ENCODE measurements around the gene SLC10A1.

- TF ChIP-seq CTCF (IDR thresholded peaks at IDR 0.05), result no peak
- TF ChIP-seq POLR2A (IDR thresholded peaks at IDR 0.05), result no peak
Observed at GRCh38 chr14:69804902-69805301, 7.9 kb upstream of the SLC10A1 start.
